Endodermal cell (in vitro differentiated cells): ENCODE measurements around the gene BATF3. TPM values are rescaled to one million over a fixed set of nuclear protein-coding genes. Genes with fewer than 3 reads are reported as not detected.
A peak's percentile ranks its signal among the peaks of the same experiment; 100 is the strongest.

Source experiments
- DNase-seq: peaks from one replicate; pipeline ENCODE4 v3.0.0-alpha.2; 2017
- H3K27ac ChIP-seq: 2 replicates; pipeline ENCODE4 v1.5.1; 2013; ENCODE audit warnings: mild to moderate bottlenecking, low read depth, low read length, moderate library complexity
- H3K27me3 ChIP-seq: 2 replicates; pipeline ENCODE4 v1.6.1; 2013; ENCODE audit warnings: mild to moderate bottlenecking, low read length, moderate library complexity; ENCODE audit not compliant: insufficient read depth, control insufficient read depth, poor library complexity, severe bottlenecking
- H3K36me3 ChIP-seq: 2 replicates; pipeline ENCODE4 v1.7.0; 2013; ENCODE audit warnings: mild to moderate bottlenecking, low read length, moderate library complexity; ENCODE audit not compliant: control insufficient read depth, insufficient read depth
- H3K4me1 ChIP-seq: one replicate; pipeline ENCODE4 v1.7.0; 2013; ENCODE audit warnings: low read length; ENCODE audit not compliant: control insufficient read depth, insufficient read depth
- H3K4me3 ChIP-seq: 2 replicates; pipeline ENCODE4 v1.5.1; 2013; ENCODE audit warnings: mild to moderate bottlenecking, low read length, moderate library complexity
- H3K9ac ChIP-seq: 2 replicates; pipeline ENCODE4 v1.6.1; 2013; ENCODE audit warnings: mild to moderate bottlenecking, low read length, moderate library complexity; ENCODE audit not compliant: poor library complexity, severe bottlenecking; ENCODE audit errors: extremely low read depth
- H3K9me3 ChIP-seq: 2 replicates; pipeline ENCODE4 v1.6.1; 2013; ENCODE audit warnings: mild to moderate bottlenecking, low read length, moderate library complexity; ENCODE audit not compliant: control insufficient read depth
- H3K27ac Mint-ChIP-seq: 2 replicates; pipeline ENCODE4 v1.8.0; 2020; ENCODE audit warnings: mixed read lengths
- H3K27me3 Mint-ChIP-seq: 2 replicates; pipeline ENCODE4 v1.8.0; 2021; ENCODE audit warnings: mild to moderate bottlenecking, mixed read lengths; ENCODE audit not compliant: insufficient read depth
- H3K36me3 Mint-ChIP-seq: 2 replicates; pipeline ENCODE4 v1.8.0; 2020; ENCODE audit warnings: low read depth, mixed read lengths
- H3K4me1 Mint-ChIP-seq: 2 replicates; pipeline ENCODE4 v1.8.0; 2020; ENCODE audit warnings: mixed read lengths
- H3K4me3 Mint-ChIP-seq: 2 replicates; pipeline ENCODE4 v1.8.0; 2020; ENCODE audit warnings: mild to moderate bottlenecking, moderate library complexity, mixed read lengths
- H3K9me3 Mint-ChIP-seq: 2 replicates; pipeline ENCODE4 v1.8.0; 2020; ENCODE audit warnings: mild to moderate bottlenecking, mixed read lengths
- CTCF ChIP-seq: fragments of 200-600 bp; sonication (generic); conservative IDR thresholded peaks from 2 replicates; pipeline ENCODE4 v1.5.0; 2021; ENCODE audit warnings: antibody characterized with exemption, mild to moderate bottlenecking
- WGBS, 2 experiments: methylation state at CpG; one replicate each; pipeline versions ENCODE4 v1.1.5 to v1.1.7; 2013; ENCODE audit warnings: missing lambda C conversion rate in 2 of 2, mixed read lengths in 1 of 2; ENCODE audit not compliant: insufficient coverage in 1 of 2, insufficient read length in 1 of 2; 5-methylcytosine and 5-hydroxymethylcytosine counted together
- total RNA-seq, 2 donors: library from RNA; stranded (reverse); fragmentation: NEBNext Ultra II Directional in 1 of 2; extraction: Animal tissue kit (Norgen Biotek cat#: 25700) in 1 of 2; gene quantifications; 2 replicates in 1 of 2; 3 replicates in 1 of 2; pipeline ENCODE4 v1.2.1, GENCODE V29; 2021

The BATF3 gene
- total RNA-seq, 2 donors from 2014 or later: 1.5 to 4.0 TPM

- Mint-ChIP-seq H3K4me1 (peaks cover 16% of the 10 kb centered on the region), H3K27me3 (peaks cover 75% of the 10 kb centered on the region), H3K36me3 (no peaks in the 10 kb centered on the region), H3K9me3 (no peaks in the 10 kb centered on the region), H3K27ac (no peak overlapping the region), H3K4me3 (peak overlapping the region; percentile 62)
- Histone ChIP-seq H3K27ac (no peak overlapping the region), H3K9ac (no peak overlapping the region), H3K9me3 (no peaks in the 10 kb centered on the region), H3K36me3 (no peaks in the 10 kb centered on the region), H3K4me1 (no peaks in the 10 kb centered on the region), H3K27me3 (peaks cover 62% of the 10 kb centered on the region), H3K4me3 (peak overlapping the region; percentile 70)
- DNase-seq: peak; percentile 91
- TF ChIP-seq CTCF: peak; percentile 86
- WGBS, 2 experiments: 2 to 3% methylated on average over 8 to 42 of the region's 42 CpGs
Measured at GRCh38 chr1:212699104-212699624, 476 bp downstream of the BATF3 start.

DNA sequence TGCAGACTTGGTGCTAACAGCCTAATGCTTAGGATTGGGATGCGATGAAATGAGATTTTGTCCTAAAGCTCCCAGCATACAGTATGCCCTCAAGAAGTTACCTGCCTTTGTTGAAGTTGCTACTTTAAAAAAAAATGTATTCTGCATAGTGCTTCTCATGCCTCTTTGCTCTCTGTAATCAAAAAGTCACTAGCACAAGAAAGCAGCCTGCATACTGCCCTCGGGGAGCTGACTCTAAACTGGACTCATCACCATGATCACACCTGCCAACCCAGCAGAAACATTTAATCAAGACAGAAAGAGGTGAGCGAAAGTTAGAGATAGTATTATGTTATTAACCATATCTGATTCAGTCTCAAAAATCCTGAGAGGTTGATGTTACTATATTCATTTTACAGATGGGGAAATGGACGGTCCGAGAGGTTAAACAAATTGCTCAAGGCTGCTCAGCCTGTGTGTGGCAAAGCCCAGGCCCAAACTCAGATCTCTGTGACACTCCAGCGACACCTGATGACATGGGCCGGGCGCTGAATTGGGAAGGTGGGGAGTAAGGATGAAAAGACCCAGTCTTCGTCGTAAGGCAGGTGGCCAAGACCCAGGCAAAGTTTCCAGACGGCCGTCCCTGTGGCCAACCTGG, 1.1 kb downstream of the BATF3 start:
- Mint-ChIP-seq H3K4me3 (peak overlapping the region; percentile 62), H3K9me3 (no peaks in the 10 kb centered on the region), H3K36me3 (no peaks in the 10 kb centered on the region), H3K4me1 (peaks cover 16% of the 10 kb centered on the region), H3K27ac (no peak overlapping the region), H3K27me3 (peaks cover 71% of the 10 kb centered on the region)
- no peak for DNase-seq
- H3K9ac ChIP-seq: no peak overlapping the region
- H3K27ac ChIP-seq: no peak overlapping the region
- TF ChIP-seq CTCF: no peak
- peak overlapping the region; percentile 70 for H3K4me3 ChIP-seq
- H3K4me1 ChIP-seq: no peaks in the 10 kb centered on the region
- H3K9me3 ChIP-seq: no peaks in the 10 kb centered on the region
- H3K27me3 ChIP-seq: peaks cover 62% of the 10 kb centered on the region
- no peaks in the 10 kb centered on the region for H3K36me3 ChIP-seq
- 50 to 55% methylated on average over 4 to 12 of the region's 12 CpGs for WGBS, 2 experiments

GRCh38 chr1:212696721-212697331, 2.8 kb downstream of the BATF3 start:
- Mint-ChIP-seq H3K36me3 (no peaks in the 10 kb centered on the region), H3K27ac (no peak overlapping the region), H3K4me1 (peaks cover 16% of the 10 kb centered on the region), H3K27me3 (peaks cover 55% of the 10 kb centered on the region), H3K4me3 (no peak overlapping the region), H3K9me3 (no peaks in the 10 kb centered on the region)
- Histone ChIP-seq H3K27ac (no peak overlapping the region), H3K4me1 (no peaks in the 10 kb centered on the region), H3K36me3 (no peaks in the 10 kb centered on the region), H3K27me3 (peaks cover 49% of the 10 kb centered on the region), H3K9me3 (no peaks in the 10 kb centered on the region), H3K9ac (no peak overlapping the region), H3K4me3 (no peak overlapping the region)
- 84 to 96% methylated on average over 10 to 13 of the region's 13 CpGs for WGBS, 2 experiments
- no peak for TF ChIP-seq CTCF
- DNase-seq: no peak
